Measurements from ENCODE around the gene CALCOCO2. TPM values are rescaled to one million over a fixed set of nuclear protein-coding genes. Genes with fewer than 3 reads are reported as not detected.
"Not testable (repeated sequence)": the region's sequence is repeated elsewhere in the genome, so short reads cannot be mapped to it uniquely, and the experiment has no call there.

Gene CALCOCO2
- total RNA-seq, 2 donors from 2014 or later = 208 to 215 TPM

DNA sequence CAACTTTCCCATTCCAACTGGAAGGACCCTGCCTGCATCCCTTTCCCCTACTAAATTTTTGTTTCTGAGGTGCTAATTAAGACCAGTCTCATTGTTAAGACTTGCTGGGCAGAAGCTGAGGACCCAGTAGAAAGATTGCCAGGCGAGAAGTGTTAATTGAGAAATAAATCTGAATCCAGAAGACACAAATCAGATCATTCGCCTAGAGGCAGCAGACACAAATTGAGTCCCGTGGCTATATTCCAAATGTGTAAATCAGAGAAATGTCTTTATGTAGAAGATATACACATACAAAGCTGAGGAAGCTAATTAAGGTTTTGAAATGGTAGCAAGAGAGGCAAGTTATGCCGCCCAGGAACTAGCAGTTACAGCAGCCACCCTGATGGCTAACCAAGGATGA lies 29.6 kb downstream of the CALCOCO2 start:
- ATAC-seq (no peak), DNase-seq (no peak)
- intact Hi-C loops (cut with DNase I, micrococcal nuclease) = no loop called here

DNA sequence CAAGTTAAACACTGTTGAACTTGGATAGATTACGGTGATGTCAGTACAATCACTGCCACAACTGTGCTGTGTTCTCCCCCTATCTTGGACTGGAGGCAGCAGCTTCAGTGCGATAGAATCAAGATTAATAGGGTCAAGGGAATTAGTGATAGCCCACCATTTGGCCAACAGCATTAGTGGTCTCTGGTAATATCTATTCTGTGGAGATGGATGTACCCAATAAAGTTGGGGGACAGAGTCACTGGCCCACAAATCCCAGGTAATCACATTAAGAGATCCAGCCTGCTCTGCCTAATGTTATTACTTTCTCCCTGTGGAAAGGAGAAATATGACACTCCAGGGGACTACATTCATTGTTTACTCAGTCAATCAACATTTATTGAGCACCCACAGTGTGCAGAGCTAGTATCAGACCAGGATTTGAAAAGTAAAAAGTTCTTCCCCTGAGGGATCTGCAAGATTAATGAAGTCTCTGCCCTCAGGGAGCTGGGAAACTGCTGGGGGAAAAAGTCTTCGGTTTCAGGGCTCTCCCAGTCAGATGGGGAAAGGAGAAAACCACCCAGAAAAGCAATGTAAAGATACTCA lies 38.2 kb downstream of the CALCOCO2 start:
- DNase-seq = no peak
- intact Hi-C loops (cut with DNase I, micrococcal nuclease) = no loop called here
- no peak for ATAC-seq

DNA sequence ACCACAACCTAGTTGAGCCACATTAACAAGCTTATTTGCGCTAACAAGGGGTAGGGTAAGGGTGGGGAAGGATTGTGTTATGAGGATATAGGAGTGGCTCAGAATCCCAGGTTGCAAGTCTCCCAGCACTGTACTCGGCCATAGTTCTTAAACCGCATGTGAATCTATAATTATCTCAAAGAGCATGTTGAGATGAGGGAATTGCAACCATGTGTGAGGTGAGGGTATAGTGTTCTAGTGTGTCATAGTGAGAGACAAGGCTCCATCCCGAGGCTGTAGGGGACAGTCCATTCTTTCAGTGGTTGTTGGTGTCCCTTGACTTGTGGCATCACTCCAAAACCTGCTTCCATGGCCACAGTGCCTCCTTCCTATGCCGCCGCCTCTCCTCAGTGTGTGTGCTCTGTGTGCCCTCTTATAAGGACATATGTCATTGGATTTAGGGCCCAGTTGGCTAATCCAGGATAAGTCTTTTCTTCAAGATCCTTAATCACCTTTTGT lies 39.0 kb downstream of the CALCOCO2 start:
- ATAC-seq (peak; percentile 61), DNase-seq (no peak)
- intact Hi-C loops (cut with DNase I, micrococcal nuclease) = no loop called here

DNA sequence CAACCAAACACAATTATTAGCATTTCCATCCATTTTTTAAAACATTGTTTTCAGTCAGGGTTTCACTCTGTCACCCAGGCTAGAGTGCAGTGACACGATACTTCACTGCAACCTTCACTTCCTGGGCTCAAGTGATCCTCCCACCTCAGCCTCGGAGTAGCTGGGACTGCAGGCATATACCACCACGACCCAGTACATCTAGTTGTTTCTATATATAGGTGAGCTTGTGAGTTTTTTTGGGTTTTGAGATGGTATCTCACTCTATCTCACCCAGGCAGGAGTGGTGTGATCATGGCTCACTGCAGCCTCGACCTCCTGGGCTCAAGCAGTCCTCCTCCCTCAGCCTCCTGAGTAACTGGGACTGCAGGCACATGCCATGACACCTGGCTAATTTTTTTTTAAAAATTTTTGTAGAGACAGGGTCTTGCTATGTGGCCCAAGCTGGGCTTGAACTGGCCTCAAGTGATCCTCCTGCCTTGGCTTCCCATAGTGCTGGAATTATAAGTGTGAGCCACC lies 40.3 kb downstream of the CALCOCO2 start:
- DNase-seq (no peak), ATAC-seq (no peak)
- intact Hi-C loops (cut with DNase I, micrococcal nuclease) = no loop called here

DNA sequence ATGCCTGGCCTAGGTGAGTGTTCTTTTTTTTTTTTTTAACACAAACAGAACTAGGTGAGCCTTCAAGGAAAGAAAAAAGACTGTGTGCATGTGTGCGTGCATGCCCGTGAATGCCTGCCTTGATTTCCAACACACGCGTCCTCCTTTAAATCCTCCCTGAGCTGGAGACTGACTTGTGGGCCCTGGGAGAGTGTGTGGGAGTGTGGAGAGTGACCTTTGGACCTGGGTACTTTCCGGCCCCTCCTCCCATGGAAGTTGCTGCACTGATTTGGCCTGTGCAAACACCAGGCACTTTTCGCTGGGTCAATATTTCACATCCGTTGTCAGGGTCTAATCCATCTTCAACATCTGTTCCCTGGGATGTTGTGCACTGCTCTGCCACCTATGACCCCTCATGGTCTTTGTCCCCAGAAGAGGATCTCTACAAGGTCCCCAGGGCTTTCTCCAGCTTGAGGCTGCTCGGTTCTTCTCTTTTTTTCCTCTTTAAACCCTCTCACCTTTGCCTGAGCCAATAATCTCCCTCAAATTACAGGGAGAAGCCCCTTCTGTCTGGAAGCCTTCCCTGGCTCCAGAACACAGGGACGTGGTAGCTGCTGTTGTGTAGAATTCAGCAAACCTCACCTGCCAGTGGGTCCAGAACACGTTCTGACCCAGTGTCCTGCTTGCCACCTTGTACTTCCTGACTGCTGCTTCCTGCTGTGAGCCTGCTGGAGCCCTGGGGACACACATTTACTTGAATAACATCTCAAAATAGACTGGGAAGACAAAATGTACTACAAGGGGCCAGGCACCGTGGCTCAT lies 40.9 kb downstream of the CALCOCO2 start:
- ATAC-seq (peak; percentile 76), DNase-seq (peak; percentile 79 to 85)
- intact Hi-C loops (cut with DNase I, micrococcal nuclease) = no loop called here

DNA sequence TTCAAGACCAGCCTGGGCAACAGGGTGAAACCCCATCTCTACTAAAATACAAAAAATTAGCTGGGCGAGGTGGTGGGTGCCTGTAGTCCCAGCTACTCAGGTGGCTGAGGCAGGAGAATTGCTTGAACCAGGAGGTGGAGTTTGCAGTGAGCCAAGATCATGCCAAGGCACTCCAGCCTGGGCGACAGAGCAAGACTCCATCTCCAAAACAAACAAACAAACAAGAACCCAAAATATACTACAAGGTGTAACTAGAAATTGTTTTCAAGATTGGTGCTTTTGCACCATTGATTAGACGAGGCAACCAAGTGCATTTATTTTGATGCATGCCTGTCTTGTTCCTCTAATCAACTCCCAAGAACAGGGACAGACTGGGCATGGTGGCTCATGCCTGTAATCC lies 41.6 kb downstream of the CALCOCO2 start:
- intact Hi-C loops (cut with DNase I, micrococcal nuclease); ATAC-seq; DNase-seq: not testable (repeated sequence)

DNA sequence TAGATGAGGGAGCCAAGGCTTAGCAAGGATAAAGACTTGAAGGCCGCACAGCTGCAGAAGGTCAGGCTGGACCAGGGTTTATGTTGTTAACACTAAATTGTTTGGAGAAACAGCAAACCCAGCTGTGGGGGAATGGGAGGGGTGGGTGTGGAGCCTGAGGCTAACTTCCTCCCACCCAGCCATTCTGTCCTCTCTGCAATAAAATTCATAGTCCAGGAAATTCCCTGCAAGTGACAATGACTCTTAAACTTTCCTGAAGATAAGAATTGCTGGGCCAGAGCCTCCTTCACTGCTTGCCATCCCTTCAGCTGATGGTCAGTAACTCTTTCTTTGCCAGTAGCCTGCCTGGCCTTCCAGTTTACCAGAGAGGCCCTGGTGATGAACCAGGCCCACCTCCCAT lies 42.4 kb downstream of the CALCOCO2 start:
- intact Hi-C loops (cut with DNase I, micrococcal nuclease) = no loop called here
- peak; percentile 61 for ATAC-seq
- peak; percentile 66 to 68 for DNase-seq

DNA sequence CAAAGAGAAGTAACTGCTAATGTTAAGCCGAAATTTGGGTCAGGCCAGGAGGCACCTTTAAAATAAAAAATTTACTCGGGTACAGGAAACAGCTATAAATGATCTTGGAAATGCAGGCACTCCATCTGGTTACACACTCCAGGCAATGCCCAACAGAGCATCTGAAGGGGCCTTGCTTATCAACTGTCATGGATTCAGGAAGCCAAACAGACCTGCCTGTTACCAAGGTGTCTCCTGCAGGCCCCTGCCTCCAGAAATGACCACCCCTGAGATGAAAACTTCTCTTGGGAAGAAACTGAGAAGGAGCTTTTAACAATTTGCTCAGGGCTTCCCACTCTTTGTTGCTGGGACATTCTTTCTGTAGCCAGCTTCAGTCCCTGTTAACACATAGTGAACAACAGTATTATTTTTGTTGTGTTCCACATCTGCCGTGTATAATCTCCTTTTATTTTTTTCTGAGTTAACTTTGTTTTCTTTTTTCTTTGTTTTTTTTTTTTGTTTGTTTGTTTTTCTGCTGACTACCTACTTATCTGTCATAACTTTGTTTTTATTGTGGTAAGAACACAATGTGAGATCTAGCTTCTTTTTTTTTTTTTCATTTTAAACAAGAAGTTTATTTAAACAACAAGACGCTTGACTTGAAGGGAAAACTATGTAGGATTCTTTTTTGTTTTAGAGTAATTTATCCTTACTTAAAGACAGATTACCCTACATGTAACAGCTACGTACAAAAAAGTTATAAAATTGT lies 43.0 kb downstream of the CALCOCO2 start:
- intact Hi-C loops (cut with DNase I, micrococcal nuclease) = no loop called here
- ATAC-seq = no peak
- no peak for DNase-seq

DNA sequence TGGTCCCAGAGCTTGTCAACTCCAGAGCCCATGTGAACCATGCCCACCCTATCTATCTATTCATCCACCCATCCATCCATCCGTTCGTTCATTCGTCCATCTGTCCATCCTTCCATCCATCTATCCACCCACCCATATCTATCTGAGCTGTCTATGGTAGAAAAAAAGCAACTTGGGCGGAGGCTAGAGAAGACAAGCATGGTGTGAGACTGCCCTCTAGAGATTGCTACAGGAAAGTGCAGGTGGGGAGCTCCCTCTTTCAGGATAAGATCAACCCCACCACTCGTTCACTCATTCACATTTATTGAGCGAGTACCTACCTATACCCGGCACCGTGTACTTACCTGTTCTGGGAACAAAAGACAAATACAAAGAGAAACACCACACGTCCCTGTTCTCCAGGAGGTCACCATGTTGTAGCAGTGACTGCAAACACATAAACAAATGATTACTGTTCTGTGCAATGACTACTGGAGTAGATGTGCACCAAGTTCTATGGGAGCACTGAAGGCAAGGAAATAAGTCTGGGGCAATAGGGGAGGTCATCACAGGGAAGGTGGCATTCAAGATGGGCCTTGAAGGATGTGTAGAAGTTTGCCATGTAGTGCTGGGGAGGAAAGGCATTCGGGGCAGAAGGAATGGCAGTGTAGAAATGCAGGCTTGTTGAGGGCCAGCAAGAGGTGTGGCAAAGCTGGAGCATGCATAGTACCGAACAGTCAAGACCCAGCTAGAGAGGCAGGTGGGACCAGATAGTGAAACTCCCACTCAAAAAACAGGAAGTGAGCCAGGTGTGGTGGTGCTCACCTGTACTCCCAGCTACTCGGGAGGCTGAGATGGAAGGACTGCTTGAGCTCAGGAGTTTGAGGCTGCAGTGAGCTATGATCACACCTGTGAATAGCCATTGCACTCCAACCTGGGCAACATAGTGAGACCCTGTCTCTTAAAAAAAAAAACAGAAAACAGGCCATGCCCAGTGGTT lies 48.4 kb downstream of the CALCOCO2 start:
- intact Hi-C loops (cut with DNase I, micrococcal nuclease) = loop anchor here in 1 of 2 donors (5.0 kb wide), 1 partner anchor 207 kb away; no protein-coding TSS in a partner anchor
- DNase-seq (peak in 1 of 2 donors; percentile 41), ATAC-seq (peak; percentile 78)

DNA sequence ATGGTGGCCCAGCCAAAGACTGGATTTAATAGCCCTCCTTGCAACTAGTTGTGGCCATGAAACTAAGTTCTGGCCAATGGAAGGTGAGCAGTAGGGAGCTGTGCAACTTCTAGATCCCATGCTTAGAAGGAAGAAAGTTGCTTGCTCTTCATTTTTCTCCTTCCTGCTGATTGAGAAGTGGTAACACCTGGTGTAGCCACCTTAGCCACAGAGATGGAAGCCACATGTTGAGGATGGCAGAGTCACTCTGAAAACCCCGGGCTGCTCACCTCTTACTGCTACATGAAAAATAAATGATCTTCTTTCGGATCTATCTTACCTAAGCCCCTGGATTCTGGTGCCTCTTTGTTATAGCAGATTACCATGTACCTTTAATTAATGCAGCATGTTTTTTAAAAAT lies 51.4 kb downstream of the CALCOCO2 start:
- intact Hi-C loops (cut with DNase I, micrococcal nuclease) = no loop called here
- no peak for DNase-seq
- no peak for ATAC-seq

DNA sequence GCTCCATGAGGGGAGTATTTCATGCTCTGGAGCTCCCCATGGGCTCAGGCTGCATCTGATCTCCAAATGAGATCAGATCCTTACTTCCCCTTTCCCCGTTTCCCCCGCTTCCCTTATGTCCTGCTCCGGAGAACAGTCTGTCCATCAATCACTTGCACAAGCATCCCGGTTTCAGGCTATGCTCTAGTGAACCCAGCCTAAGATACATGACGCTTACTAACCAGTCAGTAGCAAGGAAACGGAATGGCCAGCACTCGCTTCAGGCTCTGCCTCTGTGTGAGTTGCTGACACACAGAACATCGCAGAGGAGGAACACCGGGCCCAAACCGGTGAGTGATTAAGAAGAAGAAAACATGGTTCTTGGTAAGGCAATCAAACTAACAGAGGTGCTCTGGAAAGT lies 52.3 kb downstream of the CALCOCO2 start:
- intact Hi-C loops (cut with DNase I, micrococcal nuclease) = no loop called here
- no peak for DNase-seq
- no peak for ATAC-seq

DNA sequence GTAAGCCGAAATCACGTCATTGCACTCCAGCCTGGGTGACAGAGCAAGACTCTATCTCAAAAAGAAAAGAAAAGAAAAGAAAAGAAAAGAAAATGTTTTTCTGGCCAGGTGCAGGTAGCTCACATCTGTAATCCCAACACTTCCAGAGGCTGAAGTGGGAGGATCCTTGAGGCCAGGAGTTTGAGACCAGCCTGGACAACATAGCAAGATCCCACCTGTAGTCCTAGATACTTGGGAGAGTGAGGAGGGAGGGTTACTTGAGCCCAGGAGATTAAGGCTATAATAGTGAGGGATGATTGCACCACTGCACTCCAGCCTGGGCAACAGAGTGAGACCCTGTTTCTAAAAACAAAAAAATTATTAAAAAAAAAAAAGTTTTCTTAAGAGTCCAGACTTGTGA lies 59.3 kb downstream of the CALCOCO2 start:
- no peak for ATAC-seq
- no peak for DNase-seq
- intact Hi-C loops (cut with DNase I, micrococcal nuclease) = loop anchor here in 1 of 2 donors (10.0 kb wide), 1 partner anchor 145 kb away; no protein-coding TSS in a partner anchor

DNA sequence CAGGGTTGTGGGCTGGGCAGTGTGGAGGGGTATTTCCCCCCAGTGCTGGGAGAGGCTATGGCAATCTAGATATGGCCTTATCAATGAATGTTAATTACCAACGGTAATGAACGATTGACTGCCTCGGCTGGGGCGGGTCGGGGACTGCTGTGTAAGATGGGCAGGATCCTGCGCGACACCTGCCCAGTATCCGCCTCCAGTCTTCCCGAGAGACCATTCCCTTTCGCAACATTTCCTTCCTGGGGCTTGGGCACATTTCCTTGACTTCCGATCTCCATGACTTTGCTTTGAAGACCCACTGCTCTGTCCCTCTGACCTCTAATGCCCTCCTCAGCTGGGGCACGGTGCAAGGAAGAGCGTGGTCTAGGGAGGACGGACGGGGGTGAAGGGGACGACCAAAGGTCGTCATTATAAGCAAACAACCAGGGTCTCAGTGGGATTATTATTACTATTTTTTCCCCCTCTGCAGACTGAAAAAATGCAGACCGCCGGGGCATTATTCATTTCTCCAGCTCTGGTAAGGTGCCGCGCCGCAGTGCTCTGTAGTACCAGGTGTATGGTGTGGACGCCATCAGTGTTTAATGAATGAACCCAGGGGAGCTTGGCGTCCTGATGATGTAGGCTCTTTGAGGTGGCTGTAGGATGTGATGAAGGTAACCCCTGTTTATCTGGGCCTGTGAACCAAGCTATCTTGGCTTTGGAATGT lies 62.3 kb downstream of the CALCOCO2 start:
- intact Hi-C loops (cut with DNase I, micrococcal nuclease) = loop anchor here in 1 of 2 donors (10.0 kb wide), 1 partner anchor 142 kb away; no protein-coding TSS in a partner anchor
- ATAC-seq = peak; percentile 23
- DNase-seq = no peak

DNA sequence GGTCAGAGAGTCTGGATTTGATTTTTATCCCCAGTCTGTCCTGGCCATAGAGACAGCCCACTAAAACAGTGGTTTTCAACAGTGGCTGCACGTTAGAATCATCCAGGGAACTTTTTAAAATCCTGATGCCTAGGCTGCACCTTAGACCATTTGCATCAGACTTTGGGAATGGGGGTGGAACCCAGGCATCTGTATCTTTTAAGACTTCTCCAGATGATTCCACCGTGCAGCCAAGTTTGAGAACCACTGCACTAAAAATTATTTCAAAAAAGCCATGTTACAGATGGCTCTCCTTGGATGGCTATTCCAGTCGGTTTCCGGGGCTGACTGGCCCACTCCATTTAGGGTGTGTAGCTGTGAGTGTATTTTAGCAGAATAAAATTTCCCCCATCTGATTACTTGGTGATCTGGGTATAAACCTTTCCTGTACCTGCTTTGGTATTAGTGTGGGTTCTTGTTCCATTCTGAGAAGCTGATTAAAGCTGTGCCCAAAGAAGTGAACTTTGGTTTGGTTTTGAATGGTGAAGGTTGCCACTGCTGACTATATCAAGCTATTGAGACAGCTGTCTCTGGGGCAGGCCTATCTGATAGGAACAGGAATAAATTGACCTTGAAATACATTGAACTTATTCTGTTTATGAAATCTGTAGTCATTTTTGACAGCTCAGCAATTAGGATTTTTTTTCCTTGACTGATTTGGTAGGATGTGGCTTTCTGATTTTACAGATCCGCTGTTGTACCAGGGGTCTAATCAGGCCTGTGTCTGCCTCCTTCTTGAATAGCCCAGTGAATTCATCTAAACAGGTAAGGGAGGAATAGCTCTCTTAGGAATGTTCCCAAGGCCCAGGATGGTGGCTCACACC lies 63.0 kb downstream of the CALCOCO2 start:
- DNase-seq = no peak
- intact Hi-C loops (cut with DNase I, micrococcal nuclease) = loop anchor here in 1 of 2 donors (10.0 kb wide), 1 partner anchor 141 kb away; no protein-coding TSS in a partner anchor
- ATAC-seq = no peak

DNA sequence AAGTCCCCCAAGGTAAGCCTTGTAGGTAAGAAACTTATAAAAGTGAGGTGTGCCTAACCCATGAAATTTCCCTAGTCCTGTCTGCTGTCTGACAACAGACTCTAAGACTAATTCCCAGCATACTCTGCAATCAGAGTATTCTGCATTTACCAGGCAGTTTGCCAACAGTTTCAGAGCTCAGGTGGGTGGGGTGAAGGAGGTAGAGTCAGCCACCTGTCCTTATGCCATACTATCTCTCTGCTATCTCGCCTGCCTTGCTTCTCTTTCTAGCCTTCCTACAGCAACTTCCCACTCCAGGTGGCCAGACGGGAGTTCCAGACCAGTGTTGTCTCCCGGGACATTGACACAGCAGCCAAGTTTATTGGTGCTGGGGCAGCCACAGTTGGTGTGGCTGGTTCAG lies 64.1 kb downstream of the CALCOCO2 start:
- peak; percentile 21 for ATAC-seq
- intact Hi-C loops (cut with DNase I, micrococcal nuclease) = loop anchor here in 1 of 2 donors (10.0 kb wide), 1 partner anchor 140 kb away; no protein-coding TSS in a partner anchor
- peak in 1 of 2 donors; percentile 29 for DNase-seq

DNA sequence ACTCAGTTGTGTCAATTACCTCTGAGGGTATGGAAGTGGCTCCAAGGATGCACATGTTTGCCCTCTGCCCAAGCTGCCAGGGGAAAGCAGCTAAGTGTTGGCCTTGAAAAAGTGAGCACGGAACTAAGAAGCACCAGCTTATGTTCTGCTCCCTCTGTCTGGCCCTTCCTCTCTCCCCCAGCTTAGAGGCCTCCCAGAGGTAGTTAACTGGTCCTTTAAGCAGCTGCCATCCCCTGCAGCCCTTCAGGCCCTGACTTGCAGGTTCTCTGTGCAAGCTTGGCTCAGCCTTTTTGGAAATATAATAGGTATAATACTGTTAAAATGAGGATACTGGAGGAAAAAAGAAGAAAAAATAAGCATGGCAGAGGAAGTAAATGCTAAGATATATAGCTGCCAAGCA lies 70.4 kb downstream of the CALCOCO2 start:
- no peak for ATAC-seq
- no peak for DNase-seq

More for the DNA sequence above, 70.4 kb downstream of the CALCOCO2 start:
- intact Hi-C loops (cut with DNase I, micrococcal nuclease) = no loop called here

Measured in left colon (tissue), 2 donors.